Fibroblast of villous mesenchyme (primary cell): Measurements from ENCODE around the gene TOMM70. TPM values are rescaled to one million over a fixed set of nuclear protein-coding genes. Genes with fewer than 3 reads are reported as not detected.
A peak's percentile ranks its signal among the peaks of the same experiment; 100 is the strongest.
"Not testable (repeated sequence)": the region's sequence is repeated elsewhere in the genome, so short reads cannot be mapped to it uniquely, and the experiment has no call there.

ENCODE experiments used
- DNase-seq: peaks from one replicate; pipeline ENCODE4 v3.0.0-alpha.2; 2010; ENCODE audit warnings: low read depth
- H3K4me3 ChIP-seq: 2 replicates; pipeline ENCODE4 v1.5.1; 2011; ENCODE audit warnings: low read depth, mild to moderate bottlenecking, low read length
- CTCF ChIP-seq: IDR thresholded peaks from 2 replicates; pipeline ENCODE4 v1.5.1; 2012; ENCODE audit warnings: low read depth, mild to moderate bottlenecking, low read length; ENCODE audit not compliant: insufficient read depth
- total RNA-seq: library from RNA; depleted of rRNA; stranded (reverse); fragments of >200 nt; gene quantifications from 2 replicates; pipeline ENCODE4 v1.2.3, GENCODE V29; 2012

Gene TOMM70
- total RNA-seq: 47.4 and 65.2 TPM in 2 replicates

GRCh38 chr3:100400780-100401673 is at the start of gene TOMM70, which contains the start of gene LNP1:
TOMM70 (minus strand) TSS chr3:100401089; CDS start chr3:100400949, 140 bp downstream.
LNP1 (plus strand) TSS chr3:100401539; CDS start chr3:100429730, 28,191 bp downstream.
- no peak for TF ChIP-seq CTCF
- H3K4me3 ChIP-seq: peak within 1 kb of the TSS; percentile 94
- peak; percentile 97 for DNase-seq

- H3K4me3 ChIP-seq: no peak overlapping the region
- peak; percentile 56 for DNase-seq
- TF ChIP-seq CTCF: no peak
These were observed 48.3 kb upstream of the TOMM70 start for GRCh38 chr3:100449214-100449613.

- DNase-seq: no peak
- H3K4me3 ChIP-seq: no peak overlapping the region
- no peak for TF ChIP-seq CTCF
These were observed 47.2 kb upstream of the TOMM70 start for GRCh38 chr3:100448079-100448478.

- H3K4me3 ChIP-seq: not testable (repeated sequence)
These were observed 46.2 kb upstream of the TOMM70 start for GRCh38 chr3:100447067-100447466.

GRCh38 chr3:100443690-100444089 is 42.8 kb upstream of the TOMM70 start:
- TF ChIP-seq CTCF: no peak
- DNase-seq: no peak
- H3K4me3 ChIP-seq: no peak overlapping the region

More at GRCh38 chr3:100447067-100447466, 46.2 kb upstream of the TOMM70 start:
- not testable (repeated sequence) for DNase-seq

- no peak for DNase-seq
- no peak for TF ChIP-seq CTCF
- no peak overlapping the region for H3K4me3 ChIP-seq
These were observed 40.0 kb upstream of the TOMM70 start for GRCh38 chr3:100440895-100441294.

GRCh38 chr3:100438623-100438974 is 37.7 kb upstream of the TOMM70 start:
- DNase-seq: no peak

More at GRCh38 chr3:100438623-100438974, 37.7 kb upstream of the TOMM70 start:
- no peak for TF ChIP-seq CTCF
- no peak overlapping the region for H3K4me3 ChIP-seq
